Cardiac fibroblast (primary cell): ENCODE results near the gene ITPRID1.

Experiments
- DNase-seq, 2 donors: peaks; one replicate each; pipeline versions ENCODE4 v3.0.0 to v3.0.0-alpha.2; 2010; ENCODE audit warnings: low read depth in 2 of 2
- H3K4me3 ChIP-seq, 2 donors: replicated peaks in 1 of 2; 1 replicate in 1 of 2; 2 replicates in 1 of 2; pipeline ENCODE4 v1.5.1; 2011; ENCODE audit warnings: low read depth in 2 of 2, low read length in 2 of 2, mild to moderate bottlenecking in 2 of 2, moderate library complexity in 1 of 2
- CTCF ChIP-seq: IDR thresholded peaks from one replicate; pipeline ENCODE4 v1.5.1; 2011; ENCODE audit warnings: low read depth, mild to moderate bottlenecking, low read length, inconsistent platforms

ITPRID1 gene

DNA sequence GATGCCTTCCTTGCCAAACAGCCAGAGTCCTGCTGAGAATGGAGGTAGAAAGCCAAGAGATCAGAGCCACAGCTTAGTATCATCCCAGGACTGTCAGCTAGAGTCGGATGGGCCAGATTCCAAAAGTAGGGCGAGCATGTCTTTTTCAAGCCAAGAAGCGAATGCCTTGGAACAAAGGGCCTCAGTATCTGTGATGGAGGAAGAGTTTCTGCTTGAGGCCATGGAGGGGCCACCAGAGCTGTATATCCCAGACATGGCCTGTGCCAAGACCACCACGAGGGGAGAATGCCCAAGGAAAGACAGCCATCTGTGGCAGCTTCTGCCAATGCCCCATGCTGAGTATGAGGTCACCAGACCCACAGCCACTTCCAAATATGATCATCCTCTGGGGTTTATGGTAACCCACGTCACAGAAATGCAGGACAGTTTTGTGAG is 128.8 kb downstream of the ITPRID1 start:
- no peak for DNase-seq
- no peak for TF ChIP-seq CTCF
- no peak overlapping the region for H3K4me3 ChIP-seq

DNA sequence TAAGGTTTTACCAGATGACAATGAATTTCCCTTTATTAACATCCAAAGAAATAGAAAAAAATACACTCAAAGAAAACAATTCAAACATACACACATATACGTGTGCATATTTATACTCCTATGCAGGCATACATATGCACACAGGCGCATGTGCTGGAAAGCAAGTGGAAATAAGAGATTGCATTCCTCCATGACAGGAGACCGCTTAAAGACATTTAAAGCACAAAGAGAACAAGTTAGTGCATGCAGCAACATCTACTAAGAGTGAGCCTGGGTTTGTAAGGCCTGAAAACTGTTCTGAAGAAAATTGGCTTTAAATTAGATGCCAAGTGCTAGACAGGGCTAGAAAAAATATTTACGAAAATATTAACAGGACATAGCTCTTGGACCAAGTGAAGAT is 133.1 kb downstream of the ITPRID1 start:
- no peak overlapping the region for H3K4me3 ChIP-seq
- DNase-seq: no peak
- TF ChIP-seq CTCF: no peak

- no peak overlapping the region for H3K4me3 ChIP-seq
- no peak for DNase-seq
- TF ChIP-seq CTCF: no peak
Observed at GRCh38 chr7:31647511-31647910, 133.6 kb downstream of the ITPRID1 start.

DNA sequence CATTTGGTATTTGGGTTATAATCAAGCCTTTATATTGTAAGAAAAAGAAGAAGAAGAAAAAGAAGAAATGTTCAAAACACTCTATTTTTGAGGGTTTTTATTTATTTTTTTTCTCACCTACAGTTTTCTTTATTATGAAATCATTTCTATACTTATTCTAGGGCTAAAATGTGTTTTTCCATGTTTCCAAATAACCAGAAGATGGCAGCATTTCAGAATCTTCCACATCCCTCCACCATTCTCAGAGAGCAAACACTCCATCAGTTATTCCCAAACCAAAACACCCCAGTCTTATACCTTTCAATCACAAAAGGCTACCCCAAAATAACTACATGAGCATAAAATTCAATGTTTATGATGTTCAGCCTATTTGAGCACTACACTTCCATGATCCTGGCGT is 134.4 kb downstream of the ITPRID1 start:
- peak; percentile 10 to 11 for DNase-seq
- H3K4me3 ChIP-seq: no peak overlapping the region
- TF ChIP-seq CTCF: no peak

DNA sequence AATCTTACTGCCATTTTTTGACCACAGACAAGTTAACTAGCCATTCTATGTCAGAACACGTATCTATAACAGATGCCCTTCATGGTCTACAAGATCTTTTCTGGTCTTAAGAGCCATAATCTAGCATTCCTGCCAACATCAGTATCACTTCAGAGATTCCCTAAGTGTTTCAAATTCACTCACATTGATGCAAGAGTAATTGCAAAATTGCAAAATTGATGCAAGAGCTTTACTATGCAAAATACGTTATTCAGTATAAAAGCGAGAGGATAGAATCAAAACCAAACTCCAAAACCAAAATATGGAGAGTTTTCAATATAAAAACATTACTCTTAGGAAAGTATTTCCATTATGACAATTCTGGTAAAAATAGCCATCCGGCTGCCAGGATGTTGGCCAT is 135.0 kb downstream of the ITPRID1 start:
- TF ChIP-seq CTCF: no peak

DNA sequence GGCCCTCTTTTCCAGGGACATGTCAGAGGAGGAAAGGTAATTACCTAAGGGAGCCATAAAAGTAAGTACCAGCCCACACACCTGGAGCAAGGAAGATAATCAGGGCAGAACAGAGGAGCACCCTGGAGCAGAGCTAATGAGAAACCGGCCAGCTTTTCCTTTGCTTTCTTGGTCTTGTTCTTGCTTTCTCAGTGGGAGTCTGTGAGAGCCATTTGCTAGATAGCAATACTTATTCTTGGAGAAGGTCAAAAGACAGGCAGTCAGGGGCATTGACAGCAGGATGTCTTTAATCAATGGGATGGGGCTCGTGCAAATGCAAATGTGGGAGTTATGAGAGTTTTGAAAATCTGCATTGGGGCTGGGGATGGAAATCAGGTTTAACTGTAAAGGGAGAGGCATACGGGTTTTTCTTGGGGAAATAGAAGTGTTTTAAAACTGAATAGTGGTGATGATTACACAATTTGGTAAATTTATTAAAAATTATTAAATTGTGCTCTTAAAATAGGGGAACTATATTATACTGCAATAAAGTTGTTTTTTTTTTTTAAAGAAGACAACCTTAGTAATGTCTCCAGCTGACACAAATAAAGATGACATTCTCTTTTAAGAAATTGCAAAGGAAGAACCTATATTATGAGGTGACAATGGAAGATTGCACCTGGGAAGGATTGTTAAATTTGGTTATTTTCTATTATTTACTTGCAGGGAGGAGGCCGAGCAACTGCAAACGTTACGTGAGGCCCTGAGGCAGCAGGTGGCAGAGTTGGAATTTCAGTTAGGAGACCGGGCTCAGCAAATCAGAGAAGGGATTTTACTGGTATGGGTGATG is 137.6 kb downstream of the ITPRID1 start:
- TF ChIP-seq CTCF: no peak
- no peak for DNase-seq
- no peak overlapping the region for H3K4me3 ChIP-seq

More for the DNA sequence above, 135.0 kb downstream of the ITPRID1 start:
- no peak for DNase-seq
- no peak overlapping the region for H3K4me3 ChIP-seq

- no peak for TF ChIP-seq CTCF
- no peak for DNase-seq
- H3K4me3 ChIP-seq: no peak overlapping the region
Observed at GRCh38 chr7:31652063-31652326, 138.1 kb downstream of the ITPRID1 start.
